Activated CD8-positive, alpha-beta T cell treated with anti-CD3 and anti-CD28 coated beads for 36 hours (primary cell): ENCODE measurements around the gene ZNF440. TPM values are rescaled to one million over a fixed set of nuclear protein-coding genes. Genes with fewer than 3 reads are reported as not detected.
A peak's percentile ranks its signal among the peaks of the same experiment; 100 is the strongest.
"Not testable (repeated sequence)": the region's sequence is repeated elsewhere in the genome, so short reads cannot be mapped to it uniquely, and the experiment has no call there.

Experiments
- ATAC-seq: fragments of 200-7000 bp; cut with Tn5 transposase; one replicate; pipeline ENCODE4 v1.10.0; 2021; ENCODE audit warnings: mild to moderate bottlenecking, moderate library complexity
- CTCF ChIA-PET: fragments of 350-600 bp; sonication (Branson Sonifier 250); formaldehyde crosslinking; loops from one replicate; lab custom pipeline; 2021; ENCODE audit warnings: antibody characterized with exemption; lab: Charles Lee
- POLR2A ChIA-PET: fragments of 350-600 bp; sonication (Branson Sonifier 250); formaldehyde crosslinking; loops from one replicate; lab custom pipeline; 2021; ENCODE audit warnings: antibody characterized with exemption; lab: Charles Lee
- DNase-seq: peaks from one replicate; pipeline ENCODE4 v3.0.0-alpha.2; 2020
- H3K27ac Mint-ChIP-seq: one replicate; pipeline ENCODE4 v1.8.0; 2021; ENCODE audit warnings: mild to moderate bottlenecking, mixed read lengths
- H3K27me3 Mint-ChIP-seq: one replicate; pipeline ENCODE4 v1.8.0; 2021; ENCODE audit warnings: mixed read lengths
- H3K36me3 Mint-ChIP-seq: one replicate; pipeline ENCODE4 v1.8.0; 2021; ENCODE audit warnings: low read depth, mixed read lengths
- H3K4me1 Mint-ChIP-seq: one replicate; pipeline ENCODE4 v1.8.0; 2021; ENCODE audit warnings: low read depth, mixed read lengths
- H3K4me3 Mint-ChIP-seq: one replicate; pipeline ENCODE4 v1.8.0; 2021; ENCODE audit warnings: mild to moderate bottlenecking, moderate library complexity, mixed read lengths
- H3K9me3 Mint-ChIP-seq: one replicate; pipeline ENCODE4 v1.8.0; 2021; ENCODE audit warnings: mixed read lengths
- CTCF ChIP-seq: fragments of 200-600 bp; IDR thresholded peaks from one replicate; pipeline ENCODE4 v1.8.0; 2022; ENCODE audit warnings: antibody characterized with exemption, mild to moderate bottlenecking
- intact Hi-C: fragments of 100-400 bp; cut with micrococcal nuclease; formaldehyde crosslinking; loops from one replicate; pipeline ENCODE4 v1.10.0; 2022
- total RNA-seq, 2 experiments: library from RNA; stranded (reverse); gene quantifications; one replicate each; pipeline ENCODE4 v1.2.3, GENCODE V29; 2021

Gene ZNF440
- total RNA-seq, 2 experiments from 2014 or later = 7.7 to 8.8 TPM

- Mint-ChIP-seq H3K9me3 (peaks cover 63% of the 10 kb centered on the region), H3K36me3 (peaks cover 69% of the 10 kb centered on the region), H3K27ac (no peak overlapping the region), H3K4me1 (no peaks in the 10 kb centered on the region), H3K27me3 (no peaks in the 10 kb centered on the region), H3K4me3 (no peak overlapping the region)
- ATAC-seq (no peak), DNase-seq (no peak)
- no peak for TF ChIP-seq CTCF
- ChIA-PET CTCF (no interaction called here), POLR2A (no interaction called here)
- intact Hi-C loops = no loop called here
Observed at GRCh38 chr19:11868188-11868587, 54.1 kb downstream of the ZNF440 start.

- CTCF ChIA-PET = interaction anchor here (0.9 to 2.0 kb wide), 3 partner anchors 12 to 75 kb away, joined by 3 to 7 read pairs (median 6); partner anchors contain the start of gene ZNF491
- H3K4me1 Mint-ChIP-seq = peaks cover 3% of the 10 kb centered on the region
- peaks cover 25% of the 10 kb centered on the region for H3K36me3 Mint-ChIP-seq
- intact Hi-C loops = no loop called here
- H3K4me3 Mint-ChIP-seq = no peak overlapping the region
- POLR2A ChIA-PET = no interaction called here
- no peak for TF ChIP-seq CTCF
- H3K9me3 Mint-ChIP-seq = peaks cover 35% of the 10 kb centered on the region
- no peak overlapping the region for H3K27ac Mint-ChIP-seq
- ATAC-seq (no peak), DNase-seq (no peak)
- H3K27me3 Mint-ChIP-seq = no peaks in the 10 kb centered on the region
Observed at GRCh38 chr19:11872624-11873023, 58.6 kb downstream of the ZNF440 start.

- no peak overlapping the region for H3K4me3 Mint-ChIP-seq
- ATAC-seq (no peak), DNase-seq (no peak)
- no peaks in the 10 kb centered on the region for H3K27me3 Mint-ChIP-seq
- no peak for TF ChIP-seq CTCF
- H3K36me3 Mint-ChIP-seq = peaks cover 14% of the 10 kb centered on the region
- H3K27ac Mint-ChIP-seq = no peak overlapping the region
- H3K9me3 Mint-ChIP-seq = peaks cover 24% of the 10 kb centered on the region
- peaks cover 3% of the 10 kb centered on the region for H3K4me1 Mint-ChIP-seq
- intact Hi-C loops = no loop called here
- CTCF ChIA-PET = interaction anchor here (1.1 to 2.0 kb wide), 2 partner anchors 11 to 76 kb away, joined by 6 to 7 read pairs; partner anchors contain the start of gene ZNF491
- POLR2A ChIA-PET = no interaction called here
Observed at GRCh38 chr19:11873762-11874161, 59.7 kb downstream of the ZNF440 start.

- H3K36me3 Mint-ChIP-seq, H3K27me3 Mint-ChIP-seq, POLR2A ChIA-PET, H3K9me3 Mint-ChIP-seq, H3K4me1 Mint-ChIP-seq, H3K4me3 Mint-ChIP-seq, H3K27ac Mint-ChIP-seq: not testable (repeated sequence)
- ATAC-seq (peak; percentile 74), DNase-seq (peak; percentile 68)
- CTCF ChIA-PET = interaction anchor here (0.6 to 7.7 kb wide), 20 partner anchors 10 to 685 kb away, joined by 3 to 69 read pairs (median 4); partner anchors contain the start of genes ZNF20, ZNF491 and ZNF763
- TF ChIP-seq CTCF = peak; percentile 62
- intact Hi-C loops = loop anchor here (2.0 kb wide), 1 partner anchor 261 kb away; the partner anchor contains the start of gene ZNF20
Observed at GRCh38 chr19:11879687-11880266, 65.7 kb downstream of the ZNF440 start.

GRCh38 chr19:11880598-11880997, 66.5 kb downstream of the ZNF440 start:
- H3K9me3 Mint-ChIP-seq = no peaks in the 10 kb centered on the region
- intact Hi-C loops = loop anchor here (2.0 kb wide), 1 partner anchor 260 kb away; the partner anchor contains the start of gene ZNF20

More at GRCh38 chr19:11880598-11880997, 66.5 kb downstream of the ZNF440 start:
- CTCF ChIA-PET = interaction anchor here (0.6 to 7.7 kb wide), 12 partner anchors 11 to 281 kb away, joined by 3 to 69 read pairs (median 4); partner anchors contain the start of gene ZNF491
- Mint-ChIP-seq H3K4me3 (no peak overlapping the region), H3K36me3 (no peaks in the 10 kb centered on the region), H3K27me3 (peaks cover 1% of the 10 kb centered on the region), H3K27ac (no peak overlapping the region), H3K4me1 (peaks cover 3% of the 10 kb centered on the region)
- TF ChIP-seq CTCF = no peak
- no peak for ATAC-seq
- POLR2A ChIA-PET = interaction anchor here (1.6 kb wide), 1 partner anchor 12 kb away, joined by 3 read pairs; no protein-coding TSS in a partner anchor
- DNase-seq = no peak
